GM12801 (cell line): Measurements from ENCODE around the gene TFAP2A.

Experiments
- TF ChIP-seq, protein P1 (sequence below): IDR thresholded peaks from one replicate; pipeline ENCODE4 v1.5.1; 2011; ENCODE audit warnings: control low read depth; ENCODE audit not compliant: insufficient read length; ENCODE audit errors: extremely low read depth

The TFAP2A gene

DNA sequence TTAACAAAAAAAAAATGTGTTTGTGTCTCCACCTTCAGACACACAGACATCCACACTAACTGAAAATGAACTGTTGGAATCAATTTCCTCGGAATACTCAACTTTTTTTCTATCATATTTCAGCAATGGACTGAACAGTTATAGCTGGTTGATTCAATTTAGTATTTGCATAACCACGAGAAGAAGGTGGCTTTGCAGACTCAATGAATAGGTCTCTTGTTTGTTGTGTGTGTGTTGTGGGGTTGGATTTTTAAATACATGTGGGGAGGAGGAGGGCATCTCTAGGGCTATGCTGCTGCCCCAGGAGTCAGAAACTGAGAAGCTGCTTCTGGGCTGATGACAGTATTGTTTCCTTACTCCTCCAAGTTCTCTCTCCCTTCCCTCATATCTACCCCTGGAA lies 28.7 kb downstream of the TFAP2A start:
- TF ChIP-seq, protein P1, sequence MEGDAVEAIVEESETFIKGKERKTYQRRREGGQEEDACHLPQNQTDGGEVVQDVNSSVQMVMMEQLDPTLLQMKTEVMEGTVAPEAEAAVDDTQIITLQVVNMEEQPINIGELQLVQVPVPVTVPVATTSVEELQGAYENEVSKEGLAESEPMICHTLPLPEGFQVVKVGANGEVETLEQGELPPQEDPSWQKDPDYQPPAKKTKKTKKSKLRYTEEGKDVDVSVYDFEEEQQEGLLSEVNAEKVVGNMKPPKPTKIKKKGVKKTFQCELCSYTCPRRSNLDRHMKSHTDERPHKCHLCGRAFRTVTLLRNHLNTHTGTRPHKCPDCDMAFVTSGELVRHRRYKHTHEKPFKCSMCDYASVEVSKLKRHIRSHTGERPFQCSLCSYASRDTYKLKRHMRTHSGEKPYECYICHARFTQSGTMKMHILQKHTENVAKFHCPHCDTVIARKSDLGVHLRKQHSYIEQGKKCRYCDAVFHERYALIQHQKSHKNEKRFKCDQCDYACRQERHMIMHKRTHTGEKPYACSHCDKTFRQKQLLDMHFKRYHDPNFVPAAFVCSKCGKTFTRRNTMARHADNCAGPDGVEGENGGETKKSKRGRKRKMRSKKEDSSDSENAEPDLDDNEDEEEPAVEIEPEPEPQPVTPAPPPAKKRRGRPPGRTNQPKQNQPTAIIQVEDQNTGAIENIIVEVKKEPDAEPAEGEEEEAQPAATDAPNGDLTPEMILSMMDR = no peak

DNA sequence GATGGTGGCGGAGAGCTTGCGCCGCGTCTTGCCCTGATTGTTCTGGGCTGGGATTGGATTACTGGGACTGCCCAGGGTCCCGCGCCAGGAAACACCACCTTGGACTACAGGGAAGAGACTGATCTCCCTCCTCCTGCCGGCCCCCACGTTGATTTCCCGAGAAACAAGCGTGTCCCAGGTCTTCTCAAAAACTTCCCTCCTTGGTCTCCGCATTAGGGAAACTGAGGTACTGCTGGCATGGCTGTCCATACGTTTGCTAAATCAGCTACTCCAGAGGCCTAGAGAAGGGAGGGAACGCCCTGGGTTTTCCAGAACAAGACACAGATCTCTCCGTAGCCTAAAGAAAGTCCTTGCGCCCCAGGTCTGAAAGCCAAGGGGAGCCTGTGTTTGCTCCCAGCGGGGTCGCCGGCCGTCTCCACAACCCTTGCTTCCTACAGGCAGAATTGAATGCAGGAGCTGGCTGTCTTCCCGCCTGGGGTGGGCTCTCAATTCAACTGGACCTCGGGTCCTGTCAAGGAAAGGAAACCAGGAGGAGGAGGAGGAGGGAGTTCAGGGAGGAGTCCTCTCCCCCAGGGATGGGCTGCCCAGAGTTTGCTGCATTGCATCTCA lies 29.2 kb downstream of the TFAP2A start:
- TF ChIP-seq, protein P1 = no peak

DNA sequence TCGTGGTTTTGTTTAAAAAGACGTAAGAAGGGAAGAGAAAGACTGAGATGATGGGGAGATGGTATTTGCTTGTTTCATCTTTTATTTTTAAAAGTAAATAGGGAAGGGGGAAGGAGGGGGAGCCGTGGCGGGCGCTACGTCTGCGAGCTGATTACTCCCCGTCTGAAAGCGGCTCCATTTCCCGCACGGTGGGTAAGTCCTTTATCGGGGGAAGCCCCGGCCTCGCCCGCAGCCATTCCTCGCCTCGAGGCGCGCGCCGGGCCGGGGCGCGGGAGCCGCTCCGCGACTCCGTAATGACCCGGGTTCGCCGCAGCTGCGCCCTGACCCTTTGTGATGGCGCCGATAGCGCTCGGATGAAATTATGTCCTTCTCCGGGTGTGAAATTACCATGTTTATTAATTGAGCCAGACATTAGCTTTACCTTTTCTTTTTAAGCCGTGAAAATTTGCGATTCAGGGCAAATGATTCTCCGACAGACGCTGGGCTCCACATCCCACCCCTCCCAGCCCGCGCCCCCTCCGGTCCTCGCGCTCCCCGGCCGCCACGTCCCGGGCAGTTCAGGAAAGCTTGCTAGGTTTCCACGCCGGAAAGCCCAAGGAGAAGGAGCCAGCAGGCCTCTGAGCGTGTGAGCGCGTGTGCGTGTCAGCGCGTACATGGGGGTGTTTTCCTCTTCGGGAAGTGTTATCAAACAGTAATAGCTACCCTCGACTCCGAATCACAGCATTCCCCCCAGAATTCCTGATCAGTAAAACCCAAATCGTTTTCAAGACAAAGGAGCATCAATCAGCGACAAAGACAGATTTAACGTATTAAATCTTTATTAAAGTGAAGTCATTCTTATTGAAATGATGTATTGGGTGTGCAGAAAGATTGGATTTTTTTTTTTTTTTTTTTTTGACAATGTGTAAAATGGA lies 30.0 kb downstream of the TFAP2A start:
- TF ChIP-seq, protein P1 = no peak

DNA sequence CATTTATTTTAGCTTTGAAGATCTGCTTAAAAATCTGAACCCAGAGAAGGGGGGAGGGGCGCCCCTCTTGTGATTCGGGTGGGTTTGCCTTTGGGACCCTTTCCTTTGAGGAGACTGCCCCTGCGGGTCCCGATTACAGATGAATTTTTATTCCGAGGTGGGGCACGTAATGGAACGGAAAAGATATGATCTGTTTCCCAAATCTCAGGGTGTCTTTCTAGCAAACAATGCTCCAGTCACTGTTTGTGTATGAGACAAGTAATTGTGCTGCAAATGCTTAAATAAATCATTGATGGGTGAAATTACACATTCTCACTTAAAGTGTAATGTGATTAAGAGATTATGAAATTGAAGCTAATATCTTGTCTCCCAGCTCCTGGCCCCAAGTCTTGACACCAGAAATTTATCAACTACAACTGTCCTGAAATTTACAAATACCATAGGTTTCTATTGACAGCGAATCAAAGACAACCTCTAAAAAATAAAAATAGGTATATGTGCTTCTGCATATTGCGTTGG lies 30.7 kb downstream of the TFAP2A start:
- TF ChIP-seq, protein P1 = no peak

DNA sequence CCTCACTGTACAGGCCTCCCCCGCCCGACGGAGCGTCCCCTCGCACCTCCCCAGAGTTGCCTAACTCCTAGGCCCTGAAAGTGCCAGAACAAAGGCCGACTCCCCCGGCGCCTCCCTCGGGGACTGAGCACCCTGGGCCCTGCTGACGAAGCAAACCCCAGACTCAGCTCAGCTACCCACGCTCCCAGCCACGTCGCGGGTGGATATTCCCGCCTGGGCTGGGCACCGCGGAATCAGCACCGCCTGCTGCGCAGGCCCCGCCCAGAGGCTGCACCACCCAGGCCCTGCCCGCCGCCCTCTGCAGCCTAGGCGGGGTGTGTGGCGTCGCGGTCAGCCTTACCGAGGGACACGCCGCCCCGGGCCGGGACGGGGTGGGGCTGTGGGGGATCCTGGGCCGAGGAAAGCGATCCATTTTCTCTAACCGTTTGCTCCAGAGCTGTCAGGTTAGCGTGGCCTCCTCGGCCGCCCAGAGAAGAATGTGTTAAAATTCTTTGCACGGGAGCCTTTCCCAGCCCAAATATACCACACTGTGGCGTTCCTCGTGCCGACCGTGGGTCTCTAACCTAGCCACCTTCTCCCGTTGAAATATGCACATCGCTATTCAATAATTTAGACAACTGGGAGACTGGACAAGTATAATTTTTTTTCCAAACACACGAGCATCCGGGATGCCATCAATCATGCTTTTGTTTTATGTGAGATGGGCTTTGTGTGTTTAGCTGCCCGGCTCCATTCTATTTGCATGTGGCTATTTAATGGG lies 31.4 kb downstream of the TFAP2A start:
- TF ChIP-seq, protein P1 = no peak

DNA sequence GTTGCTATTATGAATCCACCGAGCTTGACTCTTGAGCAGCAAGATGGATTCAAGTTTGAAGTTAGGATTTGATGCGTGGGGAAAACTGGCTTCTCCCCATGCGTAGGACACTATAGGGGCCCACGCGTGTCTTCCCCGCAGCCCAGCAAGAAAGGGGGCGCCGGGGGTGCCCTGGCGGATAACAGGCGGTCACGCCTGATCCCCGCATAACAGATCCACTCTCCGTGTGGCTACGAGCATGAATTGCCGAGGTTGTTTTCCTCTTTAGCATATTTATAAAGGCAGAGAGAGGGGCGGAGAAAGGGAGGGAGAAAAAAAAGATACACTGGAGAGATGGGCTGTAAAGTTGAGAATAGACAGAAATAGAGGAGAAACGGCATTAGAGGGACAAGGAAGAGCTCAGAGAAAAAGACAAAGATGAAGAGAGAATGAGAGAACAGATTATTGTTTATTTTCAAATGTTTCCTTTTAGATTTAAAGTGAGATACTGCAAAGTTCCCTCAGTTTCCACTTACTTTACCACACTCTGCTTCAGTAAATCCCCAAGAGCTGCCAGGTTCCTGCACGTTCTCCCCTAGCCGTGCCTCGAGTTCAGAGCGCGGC lies 32.0 kb downstream of the TFAP2A start:
- TF ChIP-seq, protein P1 = no peak
